GM21529 (cell line): ENCODE data around the gene SMCHD1.
"Not testable (repeated sequence)": the region's sequence is repeated elsewhere in the genome, so short reads cannot be mapped to it uniquely, and the experiment has no call there.

Source experiments
- ATAC-seq: cut with Tn5 transposase; IDR thresholded peaks from one replicate; pipeline ENCODE4 v1.9.1; 2021; ENCODE audit not compliant: unreplicated experiment

Gene SMCHD1

GRCh38 chr18:2656981-2657512 lies 1.5 kb downstream of the SMCHD1 start:
- ATAC-seq = no peak

GRCh38 chr18:2657788-2658458 lies 2.4 kb downstream of the SMCHD1 start:
- no peak for ATAC-seq

- ATAC-seq = not testable (repeated sequence)
These were observed 5.3 kb downstream of the SMCHD1 start for GRCh38 chr18:2660849-2661248.

GRCh38 chr18:2662288-2662687 lies 6.8 kb downstream of the SMCHD1 start:
- not testable (repeated sequence) for ATAC-seq

DNA sequence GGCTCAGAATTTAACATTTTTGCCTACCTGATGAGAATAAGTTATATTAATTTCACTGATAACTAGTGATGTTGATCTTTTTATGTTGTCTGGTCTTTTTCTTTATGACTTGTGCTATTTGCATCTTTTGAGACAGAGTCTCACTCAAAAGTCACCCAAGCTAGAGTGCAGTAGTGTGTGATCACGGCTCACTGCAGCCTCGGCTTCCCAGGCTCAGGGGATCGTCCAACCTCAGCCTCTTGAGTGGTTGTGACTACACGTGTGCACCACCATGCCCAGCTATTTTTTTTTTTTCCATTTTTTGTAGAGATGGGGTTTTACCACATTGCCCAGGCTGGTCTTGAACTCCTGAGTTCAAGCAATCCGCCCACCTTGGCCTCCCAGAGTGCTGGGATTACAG lies 7.5 kb downstream of the SMCHD1 start:
- ATAC-seq = no peak

DNA sequence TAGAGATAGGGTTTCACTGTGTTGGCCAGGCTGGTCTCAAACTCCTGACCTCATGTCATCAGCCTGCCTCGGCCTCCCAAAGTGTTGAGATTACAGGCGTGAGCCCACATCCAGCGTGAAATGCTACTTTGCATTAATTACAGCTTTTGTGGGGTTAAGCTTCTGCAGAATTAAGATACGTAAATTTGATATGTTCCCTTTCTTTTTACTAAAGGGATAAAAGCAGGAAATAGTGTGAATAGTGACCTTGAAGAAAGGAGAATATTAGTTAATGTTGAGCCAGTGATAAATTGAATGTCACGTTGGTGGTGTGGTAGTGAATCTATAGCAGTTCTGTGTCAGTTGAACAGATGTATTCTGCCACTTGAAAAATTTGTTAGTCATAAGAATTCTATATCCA lies 16.9 kb downstream of the SMCHD1 start:
- no peak for ATAC-seq

DNA sequence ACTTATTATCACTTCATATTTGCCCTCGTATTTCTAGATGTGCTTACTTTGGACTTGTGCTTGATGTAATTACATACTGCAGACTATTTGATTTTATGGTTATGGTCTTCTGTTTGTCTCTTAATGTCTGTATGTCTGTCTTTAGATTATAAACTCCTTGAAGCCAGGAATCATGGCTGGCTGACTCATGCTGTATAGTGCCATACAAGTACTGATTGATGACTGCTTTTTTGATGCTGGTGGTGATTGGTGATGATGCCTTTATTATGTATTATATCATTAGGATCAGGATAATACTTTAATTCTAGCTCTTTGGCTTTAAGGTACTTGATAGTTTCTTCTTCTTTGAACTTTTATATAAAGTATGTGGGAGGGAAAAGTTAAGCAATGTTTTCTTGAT lies 17.3 kb downstream of the SMCHD1 start:
- ATAC-seq = no peak

GRCh38 chr18:2678933-2679332 lies 23.4 kb downstream of the SMCHD1 start:
- ATAC-seq = not testable (repeated sequence)

DNA sequence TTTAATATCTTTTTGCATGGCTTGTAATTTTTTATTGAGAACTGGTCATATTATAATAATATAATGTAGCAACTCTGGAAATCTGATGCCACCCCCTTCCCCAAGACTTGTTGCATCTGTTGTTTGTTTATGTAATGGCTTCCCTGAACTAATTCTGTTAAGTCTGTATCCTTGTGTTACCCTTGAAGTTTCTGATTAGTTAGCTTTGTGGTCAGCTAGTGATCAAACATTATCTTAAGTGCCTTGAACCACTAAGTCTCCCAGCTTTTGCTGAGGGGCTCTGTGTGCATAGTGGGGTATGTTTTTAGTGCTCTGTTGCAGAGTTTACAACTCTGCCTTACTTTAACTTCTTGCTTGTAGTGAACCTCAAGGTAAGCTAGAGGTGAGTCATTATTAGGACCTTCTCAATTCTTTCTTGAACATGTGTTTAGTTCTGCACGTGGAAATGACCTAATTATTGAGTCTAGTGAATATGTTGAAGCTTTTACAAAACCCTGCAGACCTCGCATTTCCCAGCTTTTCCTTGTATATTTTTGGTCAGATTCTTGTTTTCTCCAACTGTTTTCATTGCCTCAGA lies 24.8 kb downstream of the SMCHD1 start:
- no peak for ATAC-seq

DNA sequence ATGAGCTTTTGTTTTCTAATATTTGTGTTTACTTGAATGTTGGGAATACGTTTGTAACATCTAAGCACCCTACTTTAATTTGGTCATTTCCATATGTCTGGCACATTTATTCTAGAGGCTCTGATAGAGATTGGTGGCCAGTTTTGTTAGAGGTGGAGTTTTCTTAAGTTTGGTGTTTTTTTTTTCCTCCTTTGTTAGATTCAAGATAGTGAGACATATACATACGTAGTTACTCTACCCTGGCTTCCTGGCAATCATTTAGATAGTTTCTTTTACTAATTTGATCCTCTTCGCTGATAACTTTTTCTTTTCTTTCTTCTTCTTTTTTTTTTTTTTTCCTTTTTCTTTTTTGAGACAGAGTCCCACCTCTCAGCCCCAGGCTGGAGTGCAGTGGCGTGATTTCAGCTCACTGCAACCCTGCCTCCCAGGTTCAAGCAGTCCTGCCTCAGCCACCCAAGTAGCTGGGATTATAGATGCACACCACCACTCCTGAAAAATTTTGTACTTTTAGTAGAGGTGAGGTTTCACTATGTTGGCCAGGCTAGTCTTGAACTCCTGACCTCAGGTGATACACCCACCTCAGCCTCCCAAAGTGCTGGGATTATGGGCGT lies 26.6 kb downstream of the SMCHD1 start:
- ATAC-seq = no peak

DNA sequence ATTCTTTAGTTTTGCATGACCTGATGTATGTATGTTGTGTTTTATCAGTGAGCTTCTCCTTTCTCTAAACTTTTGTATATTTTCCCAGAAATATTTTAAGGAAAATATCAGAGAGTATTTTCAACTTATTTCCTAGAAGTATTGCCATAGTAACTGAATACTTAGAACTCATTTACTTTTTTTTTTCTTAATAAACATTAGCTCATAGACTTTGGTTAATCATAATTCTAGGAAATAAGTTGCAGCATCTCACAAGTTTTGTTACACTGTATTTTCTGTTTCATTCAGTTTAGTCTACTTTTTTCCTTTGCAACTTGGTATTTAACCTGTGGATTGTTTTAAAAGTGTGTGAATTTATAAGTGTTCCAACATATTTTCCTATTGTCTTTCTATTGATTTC lies 27.5 kb downstream of the SMCHD1 start:
- no peak for ATAC-seq

GRCh38 chr18:2686349-2686968 lies 30.9 kb downstream of the SMCHD1 start:
- no peak for ATAC-seq

DNA sequence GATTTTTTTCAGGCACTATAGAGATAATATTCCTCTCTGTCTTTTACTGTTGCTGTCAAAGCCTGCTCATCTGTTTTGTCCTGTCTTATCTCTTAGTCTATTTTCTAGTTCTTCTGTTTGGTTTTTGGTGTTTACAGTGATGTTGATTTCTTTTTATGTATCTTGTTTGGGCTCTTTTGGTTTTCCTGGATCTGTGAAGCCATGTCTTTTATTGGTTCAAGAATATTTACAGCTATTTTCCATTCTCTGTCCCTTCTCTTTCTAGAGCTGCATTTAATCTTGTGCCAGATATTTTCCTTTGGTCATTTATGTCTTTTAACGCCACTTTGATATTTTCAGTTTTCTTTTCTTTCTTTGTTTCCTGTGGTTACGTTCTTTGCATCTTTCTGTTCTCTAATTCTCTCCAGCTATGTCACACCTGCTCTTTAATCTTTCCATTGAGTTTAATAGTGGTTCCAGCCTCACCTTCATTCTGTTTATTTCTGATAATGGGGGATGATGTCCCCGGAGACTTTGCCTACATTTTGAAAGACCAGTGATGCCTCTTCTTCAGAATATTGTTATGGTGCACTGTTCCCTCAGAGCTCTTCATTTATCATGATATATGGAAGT lies 32.0 kb downstream of the SMCHD1 start:
- ATAC-seq = no peak

- no peak for ATAC-seq
These were observed 37.0 kb downstream of the SMCHD1 start for GRCh38 chr18:2692508-2692907.

DNA sequence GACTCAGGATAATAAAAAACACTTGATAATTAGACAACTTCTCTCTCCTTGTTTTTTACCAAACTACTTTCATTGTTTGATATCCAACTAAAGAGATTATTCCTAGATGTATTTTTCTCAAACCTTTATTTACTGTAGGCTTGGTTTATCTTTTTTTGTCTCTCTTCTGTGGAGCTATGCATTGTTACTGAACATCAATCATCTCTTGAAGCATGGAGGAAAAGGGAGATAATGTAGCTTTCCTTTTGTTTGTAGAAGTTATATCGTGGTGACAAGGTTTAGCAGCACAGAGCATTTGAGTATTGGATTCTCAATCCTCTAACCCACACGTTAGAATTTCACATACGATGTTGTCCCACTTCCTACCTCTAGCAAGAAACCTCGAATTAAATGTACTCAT lies 41.7 kb downstream of the SMCHD1 start:
- no peak for ATAC-seq

- no peak for ATAC-seq
These were observed 43.5 kb downstream of the SMCHD1 start for GRCh38 chr18:2699001-2699400.

- ATAC-seq = no peak
These were observed 49.0 kb downstream of the SMCHD1 start for GRCh38 chr18:2704541-2704940.

DNA sequence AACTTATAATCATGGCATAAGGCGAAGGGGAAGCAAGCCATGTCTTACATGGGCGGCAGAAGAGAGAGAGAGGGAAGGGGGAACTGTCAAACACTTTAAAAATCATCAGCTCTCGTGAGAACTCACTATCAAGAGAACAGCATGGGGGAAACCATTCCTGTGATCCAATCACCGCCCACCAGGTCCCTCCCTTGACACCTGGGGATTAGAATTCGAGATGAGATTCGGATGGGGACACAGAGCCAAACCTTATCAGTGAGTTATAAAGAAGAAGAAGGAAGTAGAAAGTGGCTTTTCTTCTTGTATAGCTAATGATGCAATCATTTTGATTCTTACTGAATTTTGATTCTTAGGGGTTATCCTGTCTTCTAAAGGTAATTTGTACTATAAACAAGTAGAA lies 51.4 kb downstream of the SMCHD1 start:
- ATAC-seq = no peak

GRCh38 chr18:2707551-2708168 lies 52.1 kb downstream of the SMCHD1 start:
- no peak for ATAC-seq

DNA sequence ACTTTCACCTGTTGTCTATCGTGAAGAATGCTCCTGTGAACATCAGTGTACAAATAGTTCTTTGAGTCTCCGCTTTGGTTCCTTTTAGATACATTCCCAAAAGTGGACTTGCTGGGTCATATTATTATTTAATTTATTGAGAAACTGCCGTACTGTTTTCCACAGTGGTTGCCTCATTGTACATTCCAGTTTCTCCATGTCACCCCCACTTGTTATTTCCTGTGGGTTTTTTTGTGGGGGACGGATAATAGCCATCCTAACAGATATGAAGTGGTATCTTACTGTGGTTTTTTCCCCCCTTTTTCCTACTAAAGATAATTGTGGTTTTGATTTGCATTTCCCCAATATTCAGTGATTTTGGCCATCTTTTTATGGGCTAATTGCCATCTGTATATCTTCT lies 53.8 kb downstream of the SMCHD1 start:
- no peak for ATAC-seq

DNA sequence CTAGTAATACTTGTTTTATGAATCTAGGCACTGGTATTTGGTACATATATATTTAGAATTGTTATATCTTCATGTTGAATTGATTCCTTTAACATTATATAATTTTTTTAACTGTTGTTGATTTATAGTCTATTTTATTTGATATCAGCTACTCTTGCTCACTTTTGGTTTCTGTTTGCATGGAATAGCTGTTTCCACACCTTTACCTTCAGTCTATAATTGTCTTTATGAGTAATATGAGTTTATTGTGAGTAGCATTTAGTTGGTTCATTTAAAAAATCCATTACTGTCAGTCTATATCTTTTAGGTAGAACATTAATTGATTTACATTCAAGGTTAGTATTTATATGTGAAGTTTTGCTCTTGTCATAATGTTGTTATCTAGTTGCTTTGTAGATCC lies 58.6 kb downstream of the SMCHD1 start:
- no peak for ATAC-seq
